HG02571 (cell line): ENCODE results near the gene TDRD12.

Experiments
- ATAC-seq: cut with Tn5 transposase; IDR thresholded peaks from one replicate; pipeline ENCODE4 v1.9.1; 2021; ENCODE audit warnings: mild to moderate bottlenecking, moderate library complexity; ENCODE audit not compliant: unreplicated experiment

The TDRD12 gene

GRCh38 chr19:32719611-32720059 is at the start of gene TDRD12:
TDRD12 (plus strand) TSS chr19:32719767; CDS start chr19:32720073, 306 bp downstream.
- no peak for ATAC-seq

- ATAC-seq, result no peak
Observed at GRCh38 chr19:32671883-32672593, 47.5 kb upstream of the TDRD12 start.

GRCh38 chr19:32672841-32673240 is 46.7 kb upstream of the TDRD12 start:
- ATAC-seq, result no peak

- no peak for ATAC-seq
Observed at GRCh38 chr19:32673573-32673972, 46.0 kb upstream of the TDRD12 start.

GRCh38 chr19:32674153-32674930 is 45.2 kb upstream of the TDRD12 start:
- ATAC-seq, result no peak

GRCh38 chr19:32674931-32675719 is 44.4 kb upstream of the TDRD12 start, which contains the start of gene ANKRD27:
ANKRD27 (minus strand) TSS chr19:32675180; CDS start chr19:32659015, 16,165 bp downstream.
- peak; percentile 97 for ATAC-seq

GRCh38 chr19:32675720-32676185 is 43.8 kb upstream of the TDRD12 start, which contains the start of gene RGS9BP:
RGS9BP (plus strand) TSS chr19:32675848; CDS start chr19:32676264, 416 bp downstream.
- ATAC-seq, result no peak

GRCh38 chr19:32676186-32676894 is 43.2 kb upstream of the TDRD12 start:
- ATAC-seq, result no peak

GRCh38 chr19:32676895-32677359 is 42.6 kb upstream of the TDRD12 start:
- ATAC-seq, result no peak

GRCh38 chr19:32677657-32678056 is 41.9 kb upstream of the TDRD12 start:
- ATAC-seq, result no peak

GRCh38 chr19:32680986-32681385 is 38.6 kb upstream of the TDRD12 start:
- ATAC-seq, result no peak

- ATAC-seq, result no peak
Observed at GRCh38 chr19:32682317-32682716, 37.2 kb upstream of the TDRD12 start.

- no peak for ATAC-seq
Observed at GRCh38 chr19:32686847-32687475, 32.6 kb upstream of the TDRD12 start.

GRCh38 chr19:32687681-32688080 is 31.9 kb upstream of the TDRD12 start:
- ATAC-seq, result no peak

- ATAC-seq, result no peak
Observed at GRCh38 chr19:32688311-32688710, 31.3 kb upstream of the TDRD12 start.

- ATAC-seq, result peak; percentile 88
Observed at GRCh38 chr19:32691291-32691951, 28.1 kb upstream of the TDRD12 start, which contains the start of gene NUDT19. NUDT19 (plus strand) TSS chr19:32691821; CDS start chr19:32691961, 140 bp downstream.

GRCh38 chr19:32691952-32692726 is 27.4 kb upstream of the TDRD12 start:
- peak; percentile 58 for ATAC-seq

GRCh38 chr19:32692727-32693061 is 26.9 kb upstream of the TDRD12 start:
- ATAC-seq, result no peak
